NCI-H2171 treated with DMSO at 0.1 percent for 48 hours (cell line): ENCODE measurements around the gene SAMD4A.

Experiments
- DNase-seq: peaks from one replicate; lab custom pipeline; 2025; lab: John Stamatoyannopoulos, UW

SAMD4A gene

DNA sequence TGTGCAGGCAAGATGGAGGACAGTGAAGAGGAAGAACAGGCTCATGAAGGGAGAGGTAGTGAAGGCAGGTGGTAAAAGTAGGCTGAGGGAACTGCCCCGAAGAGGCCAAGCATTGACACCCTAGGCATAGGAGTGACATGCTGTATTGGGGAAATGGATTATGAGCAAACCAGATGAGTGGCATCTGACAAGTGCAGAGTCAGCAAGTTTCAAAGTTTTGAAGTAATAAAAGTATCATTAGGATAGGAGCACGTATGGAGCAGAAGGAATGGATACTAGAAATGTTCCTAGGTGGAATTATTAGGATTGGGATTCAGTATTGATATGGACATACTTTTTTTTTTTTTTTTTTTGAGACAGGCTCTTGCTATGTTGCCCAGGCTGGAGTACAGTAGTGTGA lies 139.8 kb downstream of the SAMD4A start:
- no peak for DNase-seq

DNA sequence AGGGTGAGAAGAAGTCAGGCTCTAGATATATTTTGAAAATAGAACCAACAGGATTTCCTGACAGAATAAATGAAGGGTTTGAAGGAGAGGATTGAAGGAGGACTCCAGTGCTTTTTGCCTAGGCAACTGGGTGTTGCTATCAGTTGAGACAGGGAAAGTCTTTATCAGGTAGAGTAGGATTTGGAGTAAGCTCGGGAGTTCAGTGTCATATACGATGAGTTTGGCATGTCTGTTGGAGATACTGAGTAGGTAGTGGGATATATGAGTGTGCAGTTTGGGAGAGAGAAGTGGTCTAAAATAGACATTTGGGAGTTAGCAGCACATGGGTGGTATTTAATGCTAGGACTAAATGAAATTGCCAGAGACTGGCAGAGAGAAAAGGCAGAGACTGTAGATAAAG lies 141.2 kb downstream of the SAMD4A start:
- no peak for DNase-seq

DNA sequence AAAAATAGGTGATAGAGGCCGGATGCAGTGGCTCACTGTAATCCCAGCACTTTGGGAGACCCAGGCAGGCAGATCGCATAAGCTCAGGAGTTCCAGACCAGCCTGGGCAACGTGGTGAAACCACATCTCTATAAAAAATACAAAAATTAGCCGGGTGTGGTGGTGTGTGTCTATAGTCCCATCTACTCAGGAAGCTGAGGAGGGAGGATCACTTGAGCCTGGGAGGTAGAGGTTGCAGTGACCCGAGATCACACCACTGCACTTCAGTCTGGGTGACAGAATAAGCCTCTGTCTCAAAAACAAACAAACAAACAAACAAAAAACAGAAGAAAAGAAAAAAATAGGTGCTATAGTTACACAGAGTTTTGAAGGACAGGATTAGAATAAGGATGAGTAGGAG lies 142.1 kb downstream of the SAMD4A start:
- no peak for DNase-seq

DNA sequence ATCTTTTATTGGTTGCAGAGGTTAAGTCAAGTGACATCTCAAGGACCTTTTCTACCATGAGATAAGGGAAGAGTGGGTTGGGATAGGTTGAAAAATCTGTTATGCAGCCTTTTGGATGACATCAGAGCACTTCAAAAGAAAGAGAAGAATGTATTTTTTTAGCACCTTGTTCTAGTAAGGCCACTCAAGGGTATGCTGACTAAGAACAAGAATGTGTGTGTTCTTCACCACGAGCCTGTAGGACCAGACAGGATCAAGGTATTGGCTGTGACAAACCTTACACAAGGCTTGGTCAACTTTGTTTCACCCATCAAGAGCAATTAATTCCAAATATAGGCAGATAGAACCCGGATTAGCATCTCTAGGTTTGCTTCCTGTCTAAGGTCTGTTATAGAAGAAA lies 142.5 kb downstream of the SAMD4A start:
- DNase-seq = no peak

DNA sequence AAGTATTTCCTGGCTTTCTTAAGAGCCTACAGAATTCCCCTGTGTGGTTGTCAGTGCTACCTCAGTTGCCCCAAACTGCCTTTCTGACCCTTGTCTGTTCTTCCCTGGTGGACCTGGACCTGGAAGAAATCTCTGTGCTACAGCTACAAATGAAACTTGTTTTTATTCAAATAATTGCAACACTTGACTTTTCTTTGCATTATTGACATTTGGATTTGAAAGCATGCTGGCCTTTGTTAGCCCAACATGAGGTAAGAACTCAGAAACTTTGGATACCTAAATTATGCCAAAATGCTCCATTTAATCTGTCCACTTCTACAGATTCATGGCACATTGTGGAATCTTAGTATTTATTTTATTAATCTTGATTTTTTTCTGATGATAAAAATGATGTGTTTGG lies 142.9 kb downstream of the SAMD4A start:
- DNase-seq = no peak

DNA sequence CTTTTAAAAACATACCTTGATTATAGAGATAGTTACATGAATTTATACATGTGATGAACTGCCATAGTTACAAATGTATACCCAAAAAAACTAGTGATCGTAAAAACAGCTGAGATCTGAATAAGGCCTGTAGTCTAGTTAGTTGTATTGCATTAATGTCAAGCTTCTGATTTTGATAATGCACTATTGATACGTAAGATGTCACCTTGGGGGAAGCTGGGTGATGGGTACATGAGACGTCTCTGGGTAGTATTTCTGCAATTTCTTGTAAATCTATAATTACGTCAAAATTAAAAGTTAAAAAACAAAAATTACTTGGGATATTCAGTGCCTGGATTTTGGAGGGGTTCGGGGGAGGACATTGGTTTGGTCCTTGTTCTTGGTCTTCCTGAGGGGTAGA lies 144.4 kb downstream of the SAMD4A start:
- no peak for DNase-seq

DNA sequence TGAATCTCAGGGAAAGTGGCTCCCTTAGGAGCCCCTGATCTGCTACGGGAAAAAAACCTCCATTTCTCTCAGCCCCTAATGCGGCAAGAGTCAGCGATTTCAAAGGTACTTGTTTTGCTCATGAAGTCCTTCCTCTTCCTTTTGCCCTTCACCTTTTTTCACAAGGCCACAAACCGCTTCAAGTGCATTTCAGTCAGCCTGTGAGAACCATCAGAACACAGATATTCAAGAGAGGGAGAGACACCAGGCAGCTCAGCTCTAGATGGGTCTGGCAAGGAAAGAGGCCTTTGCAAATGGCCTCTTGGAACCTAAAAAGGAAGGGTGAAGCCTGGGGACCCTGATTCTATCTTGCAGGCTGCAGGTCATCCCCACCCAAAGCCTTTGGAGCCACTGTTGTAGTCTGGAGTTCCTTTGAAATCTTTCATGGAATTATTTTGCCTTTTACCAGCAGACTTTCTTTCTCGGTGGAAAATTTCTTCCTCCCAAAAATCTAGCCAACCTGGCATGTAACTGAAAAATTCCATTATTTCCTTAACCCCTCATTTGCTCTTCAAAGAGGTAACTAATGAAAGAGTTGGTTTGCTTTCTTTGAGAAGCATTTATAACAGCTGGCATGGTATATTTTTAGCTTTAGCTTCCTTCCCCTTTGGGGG lies 145.0 kb downstream of the SAMD4A start:
- no peak for DNase-seq

DNA sequence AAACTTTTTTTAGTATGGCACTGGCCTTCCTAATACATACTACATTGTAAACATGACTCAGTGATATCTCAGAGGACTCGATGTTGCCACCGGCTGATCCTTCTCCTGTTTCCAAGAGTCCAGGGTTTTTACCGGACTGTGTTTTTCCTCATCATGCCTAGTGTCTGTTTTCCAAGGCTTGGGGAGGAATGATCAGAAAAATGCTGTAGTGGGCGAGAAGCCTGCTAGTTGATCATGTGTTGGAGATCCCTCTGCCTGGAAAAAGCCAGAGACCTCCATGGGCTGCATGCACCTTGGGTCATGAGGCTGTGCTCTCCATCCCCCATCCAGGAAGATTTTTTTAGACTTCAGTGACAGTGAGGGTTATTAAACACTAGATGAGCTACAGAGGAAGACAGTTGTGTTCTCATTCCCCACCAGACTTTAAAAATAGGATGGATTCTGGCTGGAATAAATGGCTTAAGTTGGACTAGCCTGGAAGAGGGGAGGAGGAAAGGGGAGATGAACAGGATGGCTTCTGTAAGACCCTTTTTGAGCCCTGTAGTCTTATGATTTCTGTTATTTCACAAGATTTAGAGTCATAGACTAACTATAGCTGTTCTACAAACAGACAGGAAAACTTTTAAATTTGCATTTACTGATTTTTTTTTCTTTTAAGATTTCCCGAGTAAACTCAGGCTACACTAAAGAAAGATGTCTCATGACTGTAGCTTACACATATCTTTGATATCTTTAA lies 145.7 kb downstream of the SAMD4A start:
- no peak for DNase-seq

DNA sequence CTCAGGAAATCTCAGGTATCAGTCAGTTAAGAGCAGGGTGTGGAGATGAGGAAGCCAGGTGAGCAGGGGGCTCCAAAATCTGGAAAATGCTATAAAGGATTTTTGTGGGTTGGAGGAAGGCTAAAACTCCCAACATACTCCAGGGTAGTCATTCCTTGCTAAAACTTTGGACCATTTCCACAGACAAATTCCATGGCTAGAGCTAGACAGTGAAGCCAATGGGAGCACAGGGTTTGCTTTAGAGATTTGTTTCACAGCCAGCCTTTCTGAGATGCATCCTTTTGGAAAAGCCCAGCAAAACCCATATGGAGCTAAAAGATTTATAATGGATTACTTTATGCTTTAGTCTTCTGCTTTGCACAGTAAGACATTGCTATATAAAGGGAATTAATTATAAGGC lies 146.5 kb downstream of the SAMD4A start:
- no peak for DNase-seq

DNA sequence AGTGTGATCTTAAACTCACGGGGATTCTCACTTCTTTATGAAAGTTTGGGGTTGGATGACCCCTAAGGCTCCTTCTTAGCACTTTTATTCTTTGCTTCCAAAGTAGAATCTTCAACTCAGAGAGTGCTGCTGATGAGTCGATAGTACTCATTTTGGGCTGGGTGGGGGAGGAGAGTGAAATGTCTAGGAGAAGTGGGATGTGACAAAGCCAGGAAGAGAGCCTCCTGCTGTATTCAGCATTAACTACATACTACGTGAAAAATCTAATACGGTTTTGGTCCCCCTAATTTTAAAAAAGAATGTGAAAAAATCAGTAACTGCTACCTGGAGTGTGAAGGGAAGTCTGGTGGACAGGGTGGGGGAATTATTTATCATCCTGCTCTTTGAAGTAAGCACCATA lies 148.3 kb downstream of the SAMD4A start:
- no peak for DNase-seq

DNA sequence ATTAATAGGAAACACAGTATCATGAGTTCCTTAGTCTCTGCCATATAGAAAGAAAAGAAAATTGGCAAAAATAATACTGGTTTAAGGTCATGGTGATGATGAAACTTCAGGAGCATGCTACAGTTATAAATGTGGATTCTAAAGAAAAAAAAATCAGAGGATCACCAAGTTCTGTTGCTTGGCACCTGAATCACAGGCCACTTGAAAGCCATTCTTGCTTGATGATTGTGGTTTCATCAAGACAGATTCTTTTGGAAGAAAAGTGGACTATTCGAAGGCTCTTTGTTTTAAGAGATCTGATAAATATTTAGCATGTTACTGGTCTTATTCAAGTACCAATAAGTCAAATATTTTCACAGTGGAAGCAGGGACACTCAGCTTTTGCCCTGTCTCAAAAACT lies 148.9 kb downstream of the SAMD4A start:
- DNase-seq = no peak

DNA sequence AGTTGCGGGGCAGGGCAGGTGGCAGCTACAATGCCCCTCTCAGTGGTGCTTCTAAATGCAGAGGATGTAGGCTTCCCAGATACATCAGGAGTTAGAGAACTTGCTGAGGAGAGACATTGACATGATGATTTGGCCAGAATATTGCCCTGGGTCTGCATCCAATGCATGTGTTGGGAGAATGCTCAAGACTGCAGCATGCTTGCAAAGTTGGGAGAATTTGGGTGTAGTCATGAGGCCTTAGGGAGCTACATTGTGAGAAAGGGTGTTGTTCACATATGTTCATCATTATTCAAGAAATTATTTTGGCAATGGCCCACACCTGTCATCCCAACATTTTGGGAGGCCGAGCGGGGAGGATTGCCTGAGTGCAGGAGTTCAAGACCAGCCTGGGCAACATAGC lies 149.9 kb downstream of the SAMD4A start:
- no peak for DNase-seq

DNA sequence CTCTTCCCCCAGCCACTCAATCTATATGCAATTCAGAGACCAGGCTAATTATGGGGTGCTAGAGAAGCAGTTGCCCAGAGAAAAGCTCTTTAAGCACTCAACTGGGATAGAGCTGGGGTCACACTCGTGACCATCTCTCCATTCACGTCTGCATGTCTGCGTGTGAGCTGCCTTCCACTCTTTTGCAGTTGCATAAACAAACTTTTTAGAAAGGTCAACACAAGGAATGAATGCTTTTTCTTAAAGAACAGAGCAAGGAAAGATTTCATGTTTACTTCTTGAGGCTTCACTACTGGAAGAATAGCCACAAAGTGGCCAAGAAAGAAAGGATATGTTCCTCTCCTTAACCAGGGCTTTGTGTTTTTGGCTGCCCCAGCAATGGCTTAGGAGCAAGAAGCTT lies 151.1 kb downstream of the SAMD4A start:
- no peak for DNase-seq

DNA sequence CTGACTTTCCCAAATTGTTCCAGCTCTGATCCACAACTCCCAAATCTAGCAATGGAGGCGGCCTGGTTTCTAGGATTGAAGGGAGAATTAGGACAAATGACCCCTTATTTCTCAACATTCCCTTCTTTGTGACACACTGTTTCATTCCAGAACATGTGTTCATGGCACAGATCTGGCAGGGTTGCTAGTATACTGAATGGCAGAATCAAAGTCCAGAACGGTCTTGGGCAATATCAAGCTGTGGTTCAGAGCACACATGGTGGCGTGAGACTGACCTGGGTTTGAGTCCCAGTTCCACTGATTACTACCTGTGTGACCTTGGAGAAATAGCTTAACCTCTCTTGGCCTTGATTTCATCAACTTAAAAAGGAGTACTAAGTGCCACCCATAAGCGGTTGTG lies 152.5 kb downstream of the SAMD4A start:
- DNase-seq = no peak

DNA sequence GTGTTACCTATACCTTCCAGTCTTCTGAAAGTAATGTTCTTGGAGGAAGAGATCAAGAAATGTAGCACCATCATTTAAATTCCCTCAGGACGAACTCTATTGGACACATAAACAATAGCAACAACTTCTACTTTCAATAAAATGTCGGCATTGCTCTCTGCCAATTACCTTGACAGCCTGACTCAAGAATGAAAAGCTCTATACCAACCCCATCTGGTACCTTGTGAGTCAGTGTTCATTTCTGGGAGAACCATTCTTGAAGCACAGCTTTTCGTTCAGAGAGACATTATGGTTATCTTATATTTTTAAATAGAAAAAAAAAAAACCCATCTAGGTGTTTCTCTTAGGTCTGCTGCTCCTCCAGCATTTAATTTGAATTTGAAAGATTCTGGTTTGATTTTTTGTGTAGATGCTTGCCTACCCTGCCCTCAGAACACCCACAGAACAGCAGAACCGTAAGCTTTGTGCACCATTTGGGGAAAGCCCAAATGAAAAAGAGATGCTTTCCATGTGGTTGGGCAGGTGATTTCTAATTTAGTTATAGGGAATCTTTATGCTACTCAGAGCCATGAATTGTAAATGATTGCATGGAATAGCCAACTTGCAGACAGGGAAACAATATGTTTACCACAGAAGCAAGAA lies 156.0 kb downstream of the SAMD4A start:
- DNase-seq = peak; percentile 23

DNA sequence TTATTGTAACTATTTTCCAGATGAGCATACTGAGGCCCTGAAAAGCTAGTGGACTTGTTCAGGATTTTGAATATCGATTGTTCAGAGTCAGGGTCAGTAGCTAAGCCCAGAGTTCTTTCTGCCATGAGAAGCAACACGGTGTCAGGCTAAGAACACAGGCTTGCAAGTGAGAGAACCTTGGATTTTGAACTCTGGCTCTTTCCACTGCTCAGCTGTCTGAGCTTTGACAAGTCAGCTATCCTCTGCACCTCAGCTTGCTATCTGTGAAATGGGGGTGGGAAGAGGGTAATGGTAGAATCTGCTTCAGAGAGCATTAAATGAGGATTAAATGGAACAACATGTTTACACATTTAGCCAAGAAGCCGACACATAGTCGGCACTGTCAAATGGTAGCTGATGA lies 157.2 kb downstream of the SAMD4A start:
- DNase-seq = no peak

DNA sequence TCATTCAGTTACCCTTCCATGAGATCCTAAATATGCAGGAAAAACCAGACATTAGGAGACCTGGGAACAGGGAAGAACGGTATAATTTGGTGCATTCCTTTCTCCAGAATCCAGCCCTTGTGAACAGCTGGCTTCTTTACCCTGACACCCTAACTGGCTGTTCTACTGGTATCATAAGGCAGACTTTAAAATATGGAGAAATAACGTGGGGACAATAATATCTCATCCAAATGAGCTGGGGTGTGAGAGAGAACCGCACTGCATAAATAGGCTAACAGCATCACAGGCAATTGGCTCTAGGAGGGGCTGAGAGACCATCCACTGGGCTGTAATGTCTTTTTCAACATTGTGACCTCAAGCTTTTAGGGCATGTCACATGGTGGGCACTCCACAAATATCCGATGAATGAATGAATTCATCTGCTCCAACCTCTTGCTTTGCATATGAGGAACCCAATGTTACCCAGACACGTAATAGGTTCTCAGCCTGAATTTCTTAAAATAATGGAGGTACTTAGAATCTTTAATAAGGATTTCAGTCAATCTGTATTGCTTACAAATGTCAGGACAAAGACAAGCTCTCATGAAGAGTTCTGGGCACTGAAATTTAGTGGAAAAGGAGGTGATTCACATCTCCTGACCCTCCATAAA lies 157.9 kb downstream of the SAMD4A start:
- no peak for DNase-seq

DNA sequence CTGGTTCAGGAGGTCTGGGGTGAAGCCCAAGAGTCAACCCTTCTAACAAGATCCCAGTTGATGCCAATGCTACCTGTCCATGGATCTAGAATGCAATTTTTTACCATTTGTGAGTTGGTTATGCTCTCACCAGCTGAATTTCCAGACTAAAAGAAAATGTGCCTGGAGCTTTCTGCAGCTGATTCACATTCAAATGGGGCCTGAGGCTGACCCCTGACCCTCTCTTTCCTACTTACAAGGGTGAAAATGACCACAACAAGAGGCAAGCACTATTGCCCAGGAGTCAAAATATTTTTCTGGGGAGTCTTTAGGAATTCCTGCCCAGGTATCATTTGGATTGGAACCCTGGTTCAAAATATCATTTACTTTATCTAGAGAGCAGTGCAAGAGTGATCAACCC lies 159.1 kb downstream of the SAMD4A start:
- DNase-seq = no peak

DNA sequence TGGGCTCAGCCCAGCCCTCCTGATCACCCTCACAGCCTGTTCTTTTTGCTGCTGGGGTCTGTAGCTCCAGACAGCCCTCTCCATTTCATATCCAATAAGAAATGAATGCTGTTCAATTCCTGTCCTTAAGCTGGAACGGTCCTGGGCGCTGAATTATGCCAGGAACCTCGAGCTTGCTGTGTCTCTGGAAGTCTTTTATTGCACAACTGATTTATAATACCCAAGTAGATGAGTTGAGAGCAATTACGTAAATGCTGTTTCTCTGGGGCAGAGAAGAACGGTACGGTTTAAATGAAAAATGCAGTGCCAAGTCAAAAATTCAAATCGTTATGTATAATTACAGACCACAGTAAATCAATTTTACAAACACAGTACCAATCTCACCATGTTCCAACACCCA lies 161.0 kb downstream of the SAMD4A start:
- DNase-seq = no peak

DNA sequence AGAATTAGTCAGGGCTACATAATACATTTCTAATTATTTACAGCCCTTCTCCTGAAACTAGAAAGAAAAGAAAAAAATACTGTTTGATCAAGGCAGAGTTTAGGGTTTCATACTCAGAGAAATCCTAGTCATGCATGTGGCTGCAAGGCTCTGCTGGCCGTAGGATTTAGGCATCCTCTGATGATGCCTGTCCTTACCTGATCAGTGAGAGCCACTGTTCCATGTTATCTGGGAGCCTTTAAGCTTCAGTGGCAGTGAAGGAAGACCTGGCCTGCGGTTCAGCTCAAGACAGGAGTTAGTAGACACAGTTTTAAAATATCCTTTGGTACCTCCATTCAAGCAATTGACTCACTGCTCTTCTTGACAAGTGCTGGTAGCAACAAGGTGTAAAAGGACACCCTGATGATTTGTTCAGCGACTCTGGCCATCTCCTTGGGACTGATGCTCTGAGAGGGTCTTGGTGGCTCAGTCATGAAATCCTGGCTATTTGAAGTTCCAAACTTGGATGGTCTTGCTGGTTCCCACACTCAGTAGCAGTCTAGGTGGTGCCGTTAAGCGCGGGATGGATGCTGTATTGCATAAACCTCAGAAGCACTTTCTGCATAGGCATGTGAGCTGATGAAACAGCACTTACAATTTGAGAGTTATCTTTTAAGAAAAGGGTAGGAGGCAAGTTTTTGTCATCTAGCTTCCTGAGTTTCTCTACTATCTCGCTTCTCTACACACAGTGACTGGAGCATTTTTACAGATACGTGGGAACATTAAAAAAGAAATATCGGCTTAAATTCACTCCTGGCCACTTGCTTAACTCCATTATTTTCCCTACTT lies 162.0 kb downstream of the SAMD4A start:
- DNase-seq = no peak

DNA sequence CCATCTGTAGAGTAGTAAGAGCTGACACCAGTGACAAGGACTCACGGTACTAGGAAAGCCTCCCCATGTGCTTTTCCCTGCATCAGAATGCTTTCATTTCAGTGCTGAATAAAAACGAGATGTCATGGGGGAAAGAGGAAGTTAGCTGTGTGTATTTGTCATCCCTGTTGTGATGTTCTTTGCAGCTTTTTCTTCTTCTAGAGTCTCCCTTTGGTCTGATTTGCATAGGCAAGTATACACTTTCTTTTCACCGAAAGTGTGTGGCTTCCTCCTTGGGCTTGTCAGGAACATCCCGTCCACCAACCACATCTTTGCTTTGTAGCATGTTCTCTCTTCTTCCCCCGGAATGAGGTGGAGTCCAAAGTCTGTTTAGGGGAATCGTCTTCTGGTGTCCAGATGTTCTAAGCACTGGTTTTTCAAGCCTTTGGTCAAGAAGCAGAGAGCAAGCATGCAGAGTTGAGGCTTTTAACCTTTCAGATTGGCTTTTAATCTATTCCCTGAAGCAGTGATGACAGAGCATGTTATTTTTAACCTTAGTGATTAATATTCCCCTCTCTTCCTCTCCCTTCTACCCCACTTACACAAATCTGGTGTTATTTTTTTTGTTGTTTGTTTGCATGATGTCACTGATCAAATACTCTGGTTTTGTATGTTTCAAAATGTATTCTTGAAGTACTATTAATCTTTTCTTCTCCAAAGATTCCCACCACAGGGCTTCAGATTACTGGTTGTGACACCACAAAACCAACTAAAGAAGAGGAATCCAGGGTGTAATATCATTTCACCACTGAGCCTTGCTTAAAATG lies 163.4 kb downstream of the SAMD4A start:
- DNase-seq = no peak
